Neural progenitor cell (in vitro differentiated cells): Measurements from ENCODE around the gene ERN1. TPM values are rescaled to one million over a fixed set of nuclear protein-coding genes. Genes with fewer than 3 reads are reported as not detected.

Experiments used
- DNase-seq: peaks from one replicate; pipeline ENCODE4 v3.0.0-alpha.2; 2016; ENCODE audit warnings: low spot score
- H2AFZ ChIP-seq: fragments of 200-600 bp; sonication (generic); replicated peaks from 2 replicates; pipeline ENCODE4 v1.6.1; 2016; ENCODE audit warnings: antibody characterized with exemption
- H3F3A ChIP-seq: fragments of 200-600 bp; sonication (generic); 2 replicates; pipeline ENCODE4 v1.6.1; 2016; ENCODE audit warnings: antibody characterized with exemption, low read depth
- H3K27ac ChIP-seq: fragments of 200-600 bp; sonication (generic); 2 replicates; pipeline ENCODE4 v1.5.1; 2016; ENCODE audit warnings: mild to moderate bottlenecking
- H3K27me3 ChIP-seq: fragments of 200-600 bp; sonication (generic); 2 replicates; pipeline ENCODE4 v1.6.1; 2016; ENCODE audit warnings: mild to moderate bottlenecking, moderate library complexity
- H3K36me3 ChIP-seq: fragments of 200-600 bp; sonication (generic); 2 replicates; pipeline ENCODE4 v1.5.1; 2016
- H3K4me1 ChIP-seq: fragments of 200-600 bp; sonication (generic); 2 replicates; pipeline ENCODE4 v1.6.1; 2016; ENCODE audit warnings: mixed run types
- H3K4me2 ChIP-seq: fragments of 200-600 bp; sonication (generic); 2 replicates; pipeline ENCODE4 v1.6.1; 2016
- H3K4me3 ChIP-seq: fragments of 200-600 bp; sonication (generic); 2 replicates; pipeline ENCODE4 v1.5.1; 2016
- H3K79me2 ChIP-seq: fragments of 200-600 bp; sonication (generic); 2 replicates; pipeline ENCODE4 v1.6.1; 2016; ENCODE audit warnings: low read depth
- H3K9ac ChIP-seq: fragments of 200-600 bp; sonication (generic); 2 replicates; pipeline ENCODE4 v1.6.1; 2016
- H3K9me3 ChIP-seq: fragments of 200-600 bp; sonication (generic); 2 replicates; pipeline ENCODE4 v1.5.1; 2016; ENCODE audit warnings: low read depth
- H4K20me1 ChIP-seq: fragments of 200-600 bp; sonication (generic); 2 replicates; pipeline ENCODE4 v1.6.1; 2016; ENCODE audit warnings: low read depth
- H3K27ac Mint-ChIP-seq: 3 replicates; pipeline ENCODE4 v1.8.0; 2021; ENCODE audit warnings: mixed read lengths
- H3K27me3 Mint-ChIP-seq: 2 replicates; pipeline ENCODE4 v1.8.0; 2022; ENCODE audit warnings: low read depth, mild to moderate bottlenecking, inconsistent platforms, moderate library complexity, mixed read lengths; ENCODE audit not compliant: insufficient read depth
- H3K36me3 Mint-ChIP-seq: 3 replicates; pipeline ENCODE4 v1.8.0; 2021; ENCODE audit warnings: mixed read lengths
- H3K4me1 Mint-ChIP-seq: 3 replicates; pipeline ENCODE4 v1.8.0; 2021; ENCODE audit warnings: mixed read lengths
- H3K4me3 Mint-ChIP-seq: 3 replicates; pipeline ENCODE4 v1.8.0; 2021; ENCODE audit warnings: mild to moderate bottlenecking, moderate library complexity, mixed read lengths
- H3K9me3 Mint-ChIP-seq: 3 replicates; pipeline ENCODE4 v1.8.0; 2020; ENCODE audit warnings: mixed read lengths
- EZH2 ChIP-seq: fragments of 200-600 bp; sonication (generic); IDR thresholded peaks from 2 replicates; pipeline ENCODE4 v1.6.1; 2017; ENCODE audit warnings: antibody characterized with exemption, mild to moderate bottlenecking, moderate library complexity
- EZH2phosphoT487 ChIP-seq: fragments of 200-600 bp; sonication (generic); IDR thresholded peaks from 2 replicates; pipeline ENCODE4 v1.6.1; 2017; ENCODE audit warnings: antibody characterized with exemption
- total RNA-seq: library from RNA; depleted of rRNA; stranded (reverse); fragments of >200 nt; gene quantifications from 2 replicates; pipeline ENCODE4 v1.2.3, GENCODE V29; 2015; ENCODE audit warnings: low replicate concordance
- TF ChIP-seq, protein P1 (sequence below): fragments of 200-600 bp; sonication (generic); IDR thresholded peaks from 2 replicates; pipeline ENCODE4 v1.5.1; 2017; ENCODE audit warnings: antibody characterized with exemption, mild to moderate bottlenecking

The ERN1 gene
- total RNA-seq, 1 donor from 2014 or later = 2.4 TPM

DNA sequence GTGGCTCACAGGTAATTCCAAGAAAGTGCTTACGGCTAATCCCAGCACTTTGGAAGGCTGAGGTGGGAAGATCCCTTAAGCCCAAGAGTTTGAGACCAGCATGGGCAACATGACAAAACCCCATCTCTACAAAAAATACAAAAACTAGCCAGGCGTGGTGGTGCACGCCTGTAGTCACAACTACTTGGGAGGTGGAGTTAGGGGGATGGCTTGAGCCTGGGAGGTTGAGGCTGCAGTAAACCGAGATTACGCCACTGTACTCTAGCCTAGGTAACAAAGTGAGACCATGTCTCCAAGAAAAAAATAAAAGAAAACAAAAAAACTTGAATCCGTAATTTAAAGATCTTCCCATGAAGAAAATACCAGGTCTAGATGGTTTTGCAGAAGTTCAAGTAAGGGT lies 114.5 kb downstream of the ERN1 start:
- H3K27me3 Mint-ChIP-seq = no peaks in the 10 kb centered on the region
- no peak overlapping the region for H3K4me2 ChIP-seq
- no peak overlapping the region for H3K4me3 Mint-ChIP-seq
- TF ChIP-seq EZH2 (no peak), EZH2phosphoT487 (no peak)
- TF ChIP-seq, protein P1, sequence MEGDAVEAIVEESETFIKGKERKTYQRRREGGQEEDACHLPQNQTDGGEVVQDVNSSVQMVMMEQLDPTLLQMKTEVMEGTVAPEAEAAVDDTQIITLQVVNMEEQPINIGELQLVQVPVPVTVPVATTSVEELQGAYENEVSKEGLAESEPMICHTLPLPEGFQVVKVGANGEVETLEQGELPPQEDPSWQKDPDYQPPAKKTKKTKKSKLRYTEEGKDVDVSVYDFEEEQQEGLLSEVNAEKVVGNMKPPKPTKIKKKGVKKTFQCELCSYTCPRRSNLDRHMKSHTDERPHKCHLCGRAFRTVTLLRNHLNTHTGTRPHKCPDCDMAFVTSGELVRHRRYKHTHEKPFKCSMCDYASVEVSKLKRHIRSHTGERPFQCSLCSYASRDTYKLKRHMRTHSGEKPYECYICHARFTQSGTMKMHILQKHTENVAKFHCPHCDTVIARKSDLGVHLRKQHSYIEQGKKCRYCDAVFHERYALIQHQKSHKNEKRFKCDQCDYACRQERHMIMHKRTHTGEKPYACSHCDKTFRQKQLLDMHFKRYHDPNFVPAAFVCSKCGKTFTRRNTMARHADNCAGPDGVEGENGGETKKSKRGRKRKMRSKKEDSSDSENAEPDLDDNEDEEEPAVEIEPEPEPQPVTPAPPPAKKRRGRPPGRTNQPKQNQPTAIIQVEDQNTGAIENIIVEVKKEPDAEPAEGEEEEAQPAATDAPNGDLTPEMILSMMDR = no peak
- H3F3A ChIP-seq = no peaks in the 10 kb centered on the region
- H3K9me3 ChIP-seq = no peaks in the 10 kb centered on the region
- DNase-seq = no peak
- H3K4me1 Mint-ChIP-seq = peaks cover 3% of the 10 kb centered on the region
- no peak overlapping the region for H3K27ac ChIP-seq
- no peak overlapping the region for H3K27ac Mint-ChIP-seq
- no peaks in the 10 kb centered on the region for H3K79me2 ChIP-seq
- no peak overlapping the region for H3K9ac ChIP-seq
- H3K4me1 ChIP-seq = peaks cover 7% of the 10 kb centered on the region
- no peak overlapping the region for H2AFZ ChIP-seq
- no peaks in the 10 kb centered on the region for H3K27me3 ChIP-seq
- H3K4me3 ChIP-seq = no peak overlapping the region
- H4K20me1 ChIP-seq = no peaks in the 10 kb centered on the region
- H3K36me3 Mint-ChIP-seq = no peaks in the 10 kb centered on the region
- H3K36me3 ChIP-seq = no peaks in the 10 kb centered on the region
- no peaks in the 10 kb centered on the region for H3K9me3 Mint-ChIP-seq

DNA sequence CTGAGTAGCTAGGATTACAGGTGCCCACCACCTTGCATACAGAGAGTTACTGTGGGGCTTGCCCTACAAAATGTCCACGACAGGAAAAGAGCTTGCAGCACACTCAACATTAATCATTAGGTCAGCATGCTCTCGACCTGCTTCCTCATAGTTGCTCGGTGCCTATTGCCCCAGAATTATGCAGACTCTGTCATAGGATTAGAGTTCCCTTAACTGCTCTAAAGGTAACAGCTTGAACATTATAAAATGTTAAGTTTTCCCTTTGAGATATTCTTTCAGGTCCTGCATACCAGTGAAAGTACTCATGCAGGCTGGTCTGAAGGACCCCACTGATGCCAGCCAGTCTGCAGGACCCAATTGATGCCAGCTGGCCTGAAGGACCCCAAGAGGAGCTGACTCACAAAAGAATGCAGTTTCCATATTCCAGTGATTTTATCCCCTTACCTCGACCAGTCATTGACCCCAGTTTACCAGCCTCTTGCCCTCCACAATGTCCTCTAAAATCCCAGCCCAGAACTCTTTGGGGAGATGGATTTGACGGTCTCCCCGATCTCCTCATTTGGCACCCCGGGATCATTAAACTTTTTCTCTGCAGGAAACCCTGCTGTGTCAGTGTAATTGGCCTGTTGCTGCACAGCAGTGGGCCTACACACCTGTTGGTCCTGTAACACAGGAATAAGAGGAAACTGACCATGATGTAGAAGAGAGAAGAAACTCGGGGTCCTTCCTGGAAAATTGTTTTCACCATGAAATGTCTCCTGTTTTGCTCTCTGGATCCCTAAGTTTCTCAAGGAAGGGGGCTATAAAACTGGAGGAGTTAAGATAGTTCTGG lies 120.2 kb downstream of the ERN1 start:
- no peaks in the 10 kb centered on the region for H3K36me3 Mint-ChIP-seq
- Histone ChIP-seq H3K9ac (no peak overlapping the region), H3K9me3 (no peaks in the 10 kb centered on the region), H3K27me3 (no peaks in the 10 kb centered on the region), H3K4me1 (peaks cover 27% of the 10 kb centered on the region), H3K4me2 (peak overlapping the region; percentile 34), H2AFZ (no peak overlapping the region), H3K27ac (no peak overlapping the region), H4K20me1 (no peaks in the 10 kb centered on the region), H3F3A (peaks cover 5% of the 10 kb centered on the region), H3K36me3 (no peaks in the 10 kb centered on the region), H3K79me2 (no peaks in the 10 kb centered on the region), H3K4me3 (no peak overlapping the region)
- H3K9me3 Mint-ChIP-seq = no peaks in the 10 kb centered on the region
- peaks cover 2% of the 10 kb centered on the region for H3K27me3 Mint-ChIP-seq
- H3K4me1 Mint-ChIP-seq = peaks cover 26% of the 10 kb centered on the region
- DNase-seq = no peak
- no peak overlapping the region for H3K4me3 Mint-ChIP-seq
- TF ChIP-seq, protein P1 = no peak
- TF ChIP-seq EZH2 = no peak
- no peak for TF ChIP-seq EZH2phosphoT487
- H3K27ac Mint-ChIP-seq = peak overlapping the region; percentile 68

DNA sequence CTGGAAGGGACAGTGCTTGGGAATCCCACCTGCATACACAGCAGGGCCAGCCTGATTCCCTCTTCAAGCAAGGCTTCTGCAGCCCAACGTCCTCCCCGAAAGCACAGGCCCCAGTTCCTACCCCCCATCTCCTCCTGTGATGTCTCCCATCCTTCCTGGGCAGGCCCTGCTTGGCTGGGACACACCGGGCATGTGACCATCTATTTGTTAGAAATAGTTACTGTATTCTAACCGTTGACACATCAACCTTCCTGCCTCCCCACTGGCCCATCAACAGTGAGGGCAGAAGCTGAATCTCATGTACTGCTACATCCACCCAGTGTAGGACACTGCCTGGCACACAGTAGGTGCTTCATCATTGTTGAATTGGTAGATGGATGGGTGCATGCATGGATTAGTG lies 121.1 kb downstream of the ERN1 start:
- Histone ChIP-seq H3K9me3 (no peaks in the 10 kb centered on the region), H3K4me3 (no peak overlapping the region), H3K4me1 (peaks cover 27% of the 10 kb centered on the region), H3K79me2 (no peaks in the 10 kb centered on the region), H3K9ac (no peak overlapping the region), H2AFZ (no peak overlapping the region), H3K27ac (no peak overlapping the region), H3K4me2 (no peak overlapping the region), H3K27me3 (no peaks in the 10 kb centered on the region), H4K20me1 (no peaks in the 10 kb centered on the region), H3K36me3 (no peaks in the 10 kb centered on the region), H3F3A (peaks cover 5% of the 10 kb centered on the region)
- TF ChIP-seq EZH2 = no peak
- TF ChIP-seq EZH2phosphoT487 = no peak
- TF ChIP-seq, protein P1 = no peak
- H3K4me3 Mint-ChIP-seq = no peak overlapping the region
- H3K9me3 Mint-ChIP-seq = no peaks in the 10 kb centered on the region
- H3K4me1 Mint-ChIP-seq = peaks cover 27% of the 10 kb centered on the region
- H3K27ac Mint-ChIP-seq = no peak overlapping the region
- H3K36me3 Mint-ChIP-seq = no peaks in the 10 kb centered on the region
- H3K27me3 Mint-ChIP-seq = peaks cover 6% of the 10 kb centered on the region
- DNase-seq = no peak
